Cerebellar cortex (tissue), 1 donor: ENCODE measurements around the gene HCFC1R1.
A peak's percentile ranks its signal among the peaks of the same experiment; 100 is the strongest.

ENCODE experiments used
- DNase-seq: peaks from one replicate; pipeline ENCODE4 v3.0.0-alpha.2; 2015; ENCODE audit warnings: low spot score

The HCFC1R1 gene

GRCh38 chr16:2999929-3000328, 23.8 kb downstream of the HCFC1R1 start:
- no peak for DNase-seq

DNA sequence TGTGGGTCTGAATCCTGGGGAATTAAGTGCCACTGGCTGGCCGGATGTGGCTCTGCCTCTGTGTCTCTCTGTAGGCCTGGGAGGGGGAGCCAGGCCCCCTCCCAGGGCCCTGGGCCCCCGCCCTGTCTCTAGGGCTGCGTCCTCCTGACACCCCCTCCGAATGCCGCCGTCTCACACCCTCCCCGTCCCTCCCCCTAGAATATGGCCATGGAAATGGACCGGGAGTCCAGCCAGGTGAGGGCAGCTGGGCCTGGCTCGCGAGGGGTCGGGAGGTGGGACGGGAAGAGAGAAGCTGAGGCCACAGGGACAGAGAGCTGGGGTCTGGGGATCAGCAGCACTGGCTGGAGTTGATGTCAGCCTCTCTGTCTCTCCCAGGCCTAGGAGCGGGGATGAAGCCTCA, 27.4 kb downstream of the HCFC1R1 start:
- DNase-seq: no peak

DNA sequence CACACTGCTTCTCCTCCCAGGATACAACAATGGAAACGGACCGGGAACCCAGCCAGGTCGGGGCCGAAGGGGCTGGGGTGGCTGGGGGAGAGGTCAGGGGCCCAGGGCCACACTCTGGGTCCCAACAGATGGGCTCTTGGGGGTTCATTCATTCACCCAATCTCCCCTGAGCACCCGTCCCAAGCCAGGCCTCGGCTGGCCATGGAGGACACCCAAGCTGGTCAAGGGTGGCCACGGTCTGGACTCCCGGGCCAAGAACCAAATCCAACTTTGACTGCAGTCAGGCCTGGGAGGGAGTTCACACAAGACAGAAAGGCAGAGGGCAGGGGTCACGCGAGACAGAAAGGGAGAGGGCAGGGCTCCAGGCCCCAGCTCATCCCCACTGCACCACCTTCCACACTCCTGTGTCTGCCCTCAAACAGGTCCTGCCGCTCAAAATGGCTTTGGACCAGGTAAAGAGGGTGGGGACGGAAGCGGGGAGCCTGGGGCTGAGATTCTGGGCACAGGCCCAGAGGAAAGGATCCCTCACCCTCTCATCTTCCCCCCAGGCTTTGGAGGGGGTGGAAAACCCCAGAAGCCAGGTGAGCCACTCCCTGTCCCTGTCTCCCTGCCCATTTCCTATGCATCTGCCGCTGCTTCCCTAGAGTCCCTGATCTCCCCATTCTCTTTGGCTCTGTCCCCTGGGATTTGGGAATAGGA, 31.2 kb downstream of the HCFC1R1 start:
- no peak for DNase-seq

DNA sequence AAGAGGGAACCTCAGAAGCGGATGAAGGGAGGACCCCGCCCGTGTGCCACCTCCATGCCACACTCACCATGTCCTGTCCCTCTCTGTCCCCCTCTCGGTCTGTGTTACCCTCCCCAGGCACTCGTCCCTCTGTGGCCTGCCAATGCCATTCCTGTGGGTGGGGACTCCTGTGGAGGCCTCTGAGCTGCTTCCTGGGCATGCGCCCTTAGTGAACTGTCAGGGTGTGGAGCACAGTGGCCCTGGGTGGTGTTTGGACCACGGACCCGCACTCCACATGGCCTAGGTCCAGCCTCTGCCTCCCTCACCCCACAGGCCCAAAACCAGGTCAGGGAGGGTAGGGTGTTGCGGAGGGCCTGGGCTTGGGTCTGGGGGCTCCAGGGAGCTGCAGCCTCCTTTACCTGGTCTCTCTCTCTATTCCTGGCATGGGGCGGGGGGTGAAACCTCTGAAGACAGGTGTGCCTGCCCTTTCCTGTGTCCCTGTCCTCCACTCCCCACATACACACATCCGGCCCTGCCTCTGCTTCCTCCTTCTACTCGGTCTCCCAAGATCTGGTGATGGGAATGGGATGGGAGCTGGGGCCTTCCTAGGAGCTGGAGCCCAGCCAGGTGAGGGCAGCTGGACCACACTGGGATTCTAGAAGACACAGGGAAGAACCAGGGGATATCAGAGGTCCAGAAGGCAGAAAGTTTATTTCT, 32.0 kb downstream of the HCFC1R1 start:
- DNase-seq: no peak

DNA sequence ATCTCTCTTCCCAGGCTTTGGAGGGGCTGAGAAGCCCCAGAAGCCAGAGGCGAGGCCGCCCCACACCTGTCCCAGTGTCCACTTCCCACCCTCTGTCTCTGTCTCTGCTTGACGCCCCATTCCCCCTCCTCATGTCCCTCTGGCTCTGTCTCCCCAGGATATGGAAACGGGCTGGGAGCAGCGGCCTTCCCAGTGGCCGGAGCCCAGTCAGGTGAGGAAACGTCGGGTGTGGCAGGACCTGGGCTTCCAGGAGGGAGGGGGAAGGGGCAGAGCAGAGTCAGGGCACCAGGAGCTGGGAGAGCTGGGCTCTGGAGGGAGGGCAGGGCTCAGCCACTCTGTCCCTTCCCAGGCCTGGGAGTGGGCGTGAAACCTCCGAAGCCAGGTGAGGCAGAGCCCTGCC, 32.9 kb downstream of the HCFC1R1 start:
- no peak for DNase-seq

- DNase-seq: no peak
Observed at GRCh38 chr16:2988590-2989099, 35.1 kb downstream of the HCFC1R1 start.

DNA sequence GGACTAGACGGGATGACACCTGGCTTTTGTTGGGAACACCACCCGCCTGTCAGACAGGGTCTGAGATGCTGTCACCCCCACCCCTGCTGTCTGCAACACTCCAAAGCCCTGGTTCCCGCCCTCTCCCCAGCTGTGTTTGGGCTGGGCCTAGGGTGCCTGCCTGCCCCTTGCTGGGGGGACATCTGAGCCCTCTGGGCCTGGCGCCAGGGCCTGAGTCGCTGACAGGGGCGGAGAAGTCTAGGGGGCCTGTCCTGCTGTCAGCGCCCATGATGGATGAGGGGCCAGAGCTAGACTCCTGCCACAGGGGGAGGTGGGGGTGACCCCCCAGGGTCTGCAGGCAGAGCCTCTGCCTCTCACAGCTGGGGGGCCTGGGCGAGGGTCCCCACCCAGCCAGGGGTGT, 35.9 kb downstream of the HCFC1R1 start:
- no peak for DNase-seq

DNA sequence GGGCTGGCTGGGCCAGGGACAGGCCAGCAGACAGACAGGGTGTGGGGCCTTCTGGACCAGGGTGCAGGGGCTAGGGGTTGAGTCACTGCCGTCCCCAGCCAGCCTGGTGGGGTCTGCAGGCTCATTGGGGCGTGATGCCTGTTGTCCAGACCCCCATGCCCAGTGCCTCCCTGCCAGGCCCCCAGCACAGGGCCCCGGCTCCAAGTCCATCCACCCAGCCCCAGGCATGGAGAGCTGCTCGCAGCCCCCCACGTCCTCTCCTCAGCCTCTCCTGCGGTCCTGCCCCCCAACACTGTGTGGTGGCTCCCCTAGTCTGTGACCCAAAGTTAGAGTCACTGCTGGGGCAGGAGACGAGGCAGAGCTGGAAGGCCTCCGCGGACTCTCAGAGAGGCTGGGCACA, 36.5 kb downstream of the HCFC1R1 start:
- DNase-seq: no peak

DNA sequence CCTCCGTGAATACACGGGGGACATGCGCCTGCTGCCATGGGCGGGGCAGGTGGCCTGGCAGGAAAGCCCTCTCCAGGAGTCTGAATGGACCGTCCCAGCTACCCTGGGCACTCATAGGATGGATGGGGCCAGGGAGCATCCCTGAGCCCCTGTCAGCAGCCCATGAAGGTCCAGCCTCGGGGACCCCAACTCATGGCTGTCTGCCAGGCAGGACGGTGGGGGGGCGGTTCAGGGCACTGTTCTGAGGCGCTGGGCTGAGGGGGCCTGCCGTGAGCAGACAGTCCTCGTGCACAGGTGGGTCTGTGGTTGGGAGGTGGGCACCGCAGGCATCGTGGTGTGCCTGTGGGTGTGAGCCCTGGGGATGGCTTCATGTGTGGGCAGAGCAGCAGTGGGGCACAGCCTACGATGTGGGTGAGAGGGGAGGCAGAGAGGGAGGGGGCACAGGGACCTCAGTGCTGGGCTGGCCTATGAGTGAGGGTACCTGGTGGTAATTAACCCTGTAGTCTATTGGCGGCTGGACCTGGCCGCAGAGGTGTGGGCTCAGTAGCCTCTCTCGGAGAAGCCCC, 37.0 kb downstream of the HCFC1R1 start:
- no peak for DNase-seq

- DNase-seq: peak; percentile 94
Observed at GRCh38 chr16:2985893-2986355, 37.8 kb downstream of the HCFC1R1 start.

DNA sequence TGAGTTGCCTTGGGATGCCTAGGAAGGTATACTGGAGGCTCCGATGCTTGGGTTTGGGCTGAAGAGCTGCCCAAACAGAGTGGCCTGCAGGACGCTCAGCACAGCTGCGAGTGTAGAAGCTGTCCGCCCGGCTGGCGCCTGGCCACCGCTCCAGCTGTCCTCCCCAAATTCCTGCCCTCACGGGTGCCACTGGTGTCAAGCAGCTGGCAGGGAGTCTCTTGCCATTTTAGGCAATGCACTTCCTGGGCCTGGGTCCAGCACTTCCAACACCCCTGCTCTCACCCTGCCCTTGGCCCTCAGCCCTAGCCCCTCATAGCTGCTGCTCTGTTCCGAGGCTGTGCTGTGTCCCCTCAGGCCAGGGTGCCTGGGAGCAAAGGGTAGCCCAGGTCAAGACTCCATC, 38.3 kb downstream of the HCFC1R1 start:
- no peak for DNase-seq

GRCh38 chr16:2983706-2984136, 40.0 kb downstream of the HCFC1R1 start:
- DNase-seq: peak; percentile 74

GRCh38 chr16:2982402-2982801, 41.3 kb downstream of the HCFC1R1 start:
- no peak for DNase-seq

DNA sequence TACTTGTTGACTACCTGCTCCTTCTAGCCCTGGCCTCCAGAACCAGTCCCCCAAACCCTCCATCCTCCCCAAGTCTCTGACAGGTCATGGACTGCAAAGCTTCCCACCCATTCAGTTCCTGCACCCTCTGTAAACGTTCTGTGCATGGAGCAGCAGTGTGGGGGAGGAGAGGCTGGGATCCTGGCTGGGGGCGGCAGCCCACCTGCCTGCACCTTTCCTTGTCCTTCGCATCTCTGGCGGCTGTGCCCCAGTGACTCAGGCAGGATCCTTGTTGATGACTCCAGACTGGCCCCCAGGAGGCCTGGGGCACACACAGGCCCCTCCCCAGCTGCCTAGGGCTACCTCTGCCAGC, 41.9 kb downstream of the HCFC1R1 start:
- DNase-seq: no peak

DNA sequence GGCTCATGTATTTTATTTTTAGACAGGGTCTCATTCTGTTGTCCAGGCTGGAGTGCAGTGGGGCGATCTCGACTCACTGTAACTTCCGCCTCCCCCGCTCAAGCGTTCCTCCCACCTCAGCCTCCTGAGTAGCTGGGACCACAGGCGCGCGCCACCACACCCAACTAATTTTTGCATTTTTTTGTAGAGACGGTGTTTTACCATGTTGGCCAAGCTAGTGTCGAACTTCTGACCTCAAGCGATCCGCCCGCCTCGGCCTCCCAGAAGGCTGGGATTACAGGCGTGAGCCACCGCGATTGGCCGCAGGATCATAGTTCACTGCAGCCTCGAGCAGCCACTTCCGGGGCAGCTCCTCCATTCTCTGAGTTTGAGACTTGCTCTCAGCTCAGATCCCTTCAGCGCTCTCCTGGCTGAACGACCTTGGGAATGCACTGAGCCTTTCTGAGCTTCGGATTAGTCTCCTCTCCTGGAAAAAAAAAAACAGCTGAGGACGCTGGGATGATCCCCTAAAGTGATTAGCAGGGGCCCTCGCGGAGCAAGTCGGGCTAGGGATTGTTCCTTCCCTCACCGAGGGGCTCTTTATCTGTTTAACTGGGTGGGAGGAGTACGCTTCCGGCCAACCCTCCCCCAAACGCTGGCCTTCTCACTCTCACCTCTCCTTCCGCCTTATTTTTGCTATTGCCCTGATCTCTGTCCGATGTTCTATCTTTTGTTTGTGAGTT, 42.4 kb downstream of the HCFC1R1 start:
- DNase-seq: no peak

DNA sequence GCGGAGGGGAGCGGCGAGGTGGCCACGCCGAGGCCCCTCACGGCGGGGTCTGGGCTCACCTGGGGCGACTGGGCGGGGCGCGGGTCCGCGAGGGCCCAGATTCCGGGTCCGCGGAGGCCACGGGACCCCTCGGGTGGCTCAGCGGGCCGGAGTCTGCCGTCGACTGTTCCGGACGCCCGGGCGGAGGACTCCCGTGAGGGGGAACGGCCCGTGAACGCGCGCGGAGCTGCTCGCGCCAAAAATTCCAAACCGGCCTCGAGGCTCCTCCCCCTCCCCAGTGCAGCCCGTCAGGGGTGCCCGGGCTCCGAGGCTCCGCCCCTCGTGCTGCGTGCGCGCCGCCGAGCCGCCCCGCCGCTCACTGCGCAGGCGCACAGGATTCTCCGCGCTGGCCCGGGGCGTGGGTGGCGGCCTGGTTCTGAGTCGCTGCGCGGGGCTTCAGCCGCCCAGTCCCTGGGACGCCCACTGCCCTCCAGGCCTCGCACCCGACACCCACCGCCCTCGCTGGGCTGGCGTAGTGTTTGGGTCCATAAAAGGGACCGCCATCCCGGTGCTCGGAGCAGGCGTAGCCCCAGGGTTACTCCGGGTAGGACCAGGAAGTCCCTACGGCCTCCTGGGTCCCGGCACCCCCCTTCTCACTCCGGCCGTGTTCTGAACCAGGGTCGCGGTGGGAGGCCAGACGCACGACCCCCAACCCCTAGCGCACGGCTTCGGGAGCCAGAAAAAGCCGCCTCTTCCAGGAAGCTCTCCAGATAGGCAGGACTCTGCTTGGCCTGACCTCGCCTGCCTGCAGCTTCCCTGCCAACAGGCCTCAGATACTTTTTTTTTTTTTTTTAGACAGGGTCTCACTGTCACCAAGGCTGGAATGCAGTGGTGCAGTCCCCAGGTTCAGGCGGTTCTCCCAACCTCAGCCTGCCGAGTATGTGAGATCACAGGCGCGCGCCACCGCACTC, 43.2 kb downstream of the HCFC1R1 start, which contains the start of gene PKMYT1:
PKMYT1 (minus strand) TSS at position 220 of the 950 bp plus-strand sequence. CDS start 789 bp downstream, outside the sequence.
- peak; percentile 82 for DNase-seq

DNA sequence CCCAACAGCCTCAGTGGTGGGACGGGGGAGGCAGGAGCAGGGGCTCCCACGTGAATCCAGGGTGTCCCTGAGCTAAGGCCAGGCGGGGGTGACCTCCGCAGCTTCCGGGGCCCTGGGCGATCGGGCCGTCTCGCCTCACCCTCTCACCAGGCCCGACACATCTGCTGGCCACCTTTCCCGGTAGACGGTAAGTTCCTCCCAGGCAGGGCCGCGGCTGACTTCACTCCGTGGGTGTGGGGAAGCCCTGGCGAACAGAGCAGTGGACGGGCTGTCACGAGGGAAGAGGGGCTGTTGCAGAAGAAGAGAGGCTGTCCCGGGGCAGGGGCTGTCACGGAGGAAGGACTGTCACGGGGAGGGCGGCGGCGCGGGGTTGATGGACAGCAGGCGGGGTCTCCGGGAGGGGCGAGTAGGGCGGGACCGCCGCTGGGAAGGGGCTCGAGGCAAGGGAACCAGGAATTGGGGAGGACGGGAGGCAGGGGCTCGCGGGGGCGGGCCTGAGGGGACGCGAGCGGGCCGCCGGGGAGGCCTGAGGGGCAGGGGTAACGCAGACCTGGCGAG, 44.0 kb downstream of the HCFC1R1 start:
- no peak for DNase-seq

DNA sequence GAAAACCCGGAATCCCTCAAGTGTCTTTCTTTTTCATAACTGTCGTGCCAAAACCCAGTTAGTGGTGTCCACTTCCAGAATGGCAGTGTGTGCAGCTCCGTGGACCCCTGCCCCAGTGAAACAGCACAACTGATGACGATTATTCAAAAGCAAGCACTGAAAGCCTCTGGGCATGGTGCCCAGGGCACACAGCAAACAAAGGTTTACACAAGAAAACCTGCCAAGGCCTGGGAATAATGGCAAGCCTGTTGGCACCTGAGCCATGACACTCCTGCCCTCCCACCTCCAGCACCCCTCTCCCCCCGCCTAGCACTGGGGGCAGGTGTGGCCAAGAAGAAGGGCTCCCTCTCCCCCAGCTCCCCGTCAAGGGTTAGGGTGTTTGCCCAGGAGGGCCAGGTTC, 46.3 kb downstream of the HCFC1R1 start:
- no peak for DNase-seq

DNA sequence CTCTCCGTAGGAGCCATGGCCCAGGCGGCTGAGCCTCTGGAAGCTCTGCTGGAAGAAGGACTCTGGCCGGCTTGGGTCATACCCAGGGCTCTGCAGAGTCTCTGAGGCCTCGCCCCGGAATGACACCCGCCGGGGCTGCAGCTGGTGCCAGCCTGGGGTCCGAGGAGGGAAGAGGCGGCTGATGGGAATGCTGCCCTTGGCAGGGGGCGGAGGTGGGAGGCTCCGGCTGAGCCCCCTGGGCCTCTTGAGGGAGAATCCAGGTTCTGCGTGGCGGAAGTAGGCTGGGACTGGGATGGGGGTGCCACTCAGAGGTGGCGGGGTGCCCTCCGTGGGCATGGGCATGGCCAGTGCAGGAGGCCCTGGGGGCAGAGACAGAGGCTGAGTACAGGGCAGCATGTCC, 47.1 kb downstream of the HCFC1R1 start:
- no peak for DNase-seq

DNA sequence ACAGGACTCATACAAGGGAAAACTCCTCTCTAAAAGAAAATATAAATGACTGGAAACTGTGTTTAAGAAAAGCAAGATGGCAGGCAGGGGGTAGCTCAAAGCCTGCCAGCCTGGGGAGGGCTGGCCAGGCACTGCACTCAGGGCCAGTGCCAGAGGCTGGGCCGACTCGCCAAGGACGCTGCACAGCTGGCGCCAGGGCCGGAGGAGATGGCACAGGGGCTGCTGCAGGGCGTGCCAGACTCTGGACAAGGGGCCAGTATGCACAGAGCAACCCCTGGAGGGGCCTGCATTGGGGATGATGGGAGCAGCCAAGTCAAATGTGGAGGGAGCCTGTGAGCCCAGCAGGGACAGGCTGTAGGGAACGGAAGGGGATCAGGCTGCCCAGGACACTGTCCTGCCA, 47.5 kb downstream of the HCFC1R1 start:
- DNase-seq: no peak
